HEK293 (cell line): ENCODE results near the gene MCOLN1.

ENCODE experiments used
- CTCF ChIA-PET: fragments of 350-600 bp; formaldehyde crosslinking; extraction: SDS; loops from one replicate; lab custom pipeline; 2021; ENCODE audit warnings: antibody characterized with exemption; lab: Yijun Ruan, JAX
- POLR2A ChIA-PET: fragments of 300-600 bp; formaldehyde crosslinking; extraction: SDS; loops from one replicate; lab custom pipeline; 2020; ENCODE audit warnings: antibody characterized with exemption, inconsistent platforms; lab: Yijun Ruan, JAX
- H3K27ac ChIP-seq: fragments of 200-500 bp; sonication (Bioruptor generic); 2 replicates; pipeline ENCODE4 v1.5.1; 2014; ENCODE audit warnings: low read depth, low read length, control low read depth, inconsistent platforms; ENCODE audit errors: extremely low read depth
- H3K36me3 ChIP-seq, 2 experiments: fragments of 200-500 bp in 1 of 2; sonication (Bioruptor generic) in 1 of 2; 1 replicate in 1 of 2; 2 replicates in 1 of 2; pipeline ENCODE4 v1.5.1; 2014 to 2017; ENCODE audit warnings: inconsistent platforms in 2 of 2, low read length in 2 of 2; ENCODE audit not compliant: control insufficient read depth in 2 of 2, insufficient read depth in 1 of 2
- H3K4me1 ChIP-seq: fragments of 200-500 bp; sonication (Bioruptor generic); 2 replicates; pipeline ENCODE4 v1.5.1; 2014; ENCODE audit warnings: mild to moderate bottlenecking, low read length, inconsistent platforms; ENCODE audit not compliant: control insufficient read depth, insufficient read depth
- H3K4me3 ChIP-seq: 2 replicates; pipeline ENCODE4 v1.5.1; 2011; ENCODE audit warnings: low read depth, mild to moderate bottlenecking, control low read depth, low read length, moderate library complexity
- H3K9me3 ChIP-seq: fragments of 200-500 bp; sonication (Bioruptor generic); 2 replicates; pipeline ENCODE4 v1.5.1; 2014; ENCODE audit warnings: low read depth, low read length, inconsistent platforms; ENCODE audit not compliant: control insufficient read depth, insufficient read depth
- KLF1 ChIP-seq: fragments of 450-650 bp; formaldehyde crosslinking; IDR thresholded peaks from 2 replicates; pipeline ENCODE4 v1.5.1; 2016; ENCODE audit warnings: missing biosample characterization, missing genetic modification characterization
- KLF7 ChIP-seq: fragments of 450-650 bp; formaldehyde crosslinking; IDR thresholded peaks from 2 replicates; pipeline ENCODE4 v1.5.1; 2016; ENCODE audit warnings: missing biosample characterization, missing genetic modification characterization, borderline replicate concordance
- KLF8 ChIP-seq: fragments of 450-650 bp; formaldehyde crosslinking; IDR thresholded peaks from 2 replicates; pipeline ENCODE4 v1.5.1; 2016; ENCODE audit warnings: missing biosample characterization, missing genetic modification characterization
- MEIS1 ChIP-seq: sonication (generic); formaldehyde crosslinking; IDR thresholded peaks from 2 replicates; pipeline ENCODE4 v1.8.1; 2022; ENCODE audit warnings: missing genetic modification reagents, mild to moderate bottlenecking, borderline replicate concordance
- OSR2 ChIP-seq: fragments of 450-650 bp; formaldehyde crosslinking; IDR thresholded peaks from 2 replicates; pipeline ENCODE4 v1.5.1; 2016; ENCODE audit warnings: missing biosample characterization, missing genetic modification characterization
- PATZ1 ChIP-seq: fragments of 450-650 bp; formaldehyde crosslinking; IDR thresholded peaks from 2 replicates; pipeline ENCODE4 v1.5.1; 2016; ENCODE audit warnings: missing biosample characterization, missing genetic modification characterization
- PRDM6 ChIP-seq: fragments of 450-650 bp; formaldehyde crosslinking; IDR thresholded peaks from 2 replicates; pipeline ENCODE4 v1.5.1; 2017; ENCODE audit warnings: missing biosample characterization, missing genetic modification characterization
- SCRT1 ChIP-seq: fragments of 450-650 bp; formaldehyde crosslinking; IDR thresholded peaks from 2 replicates; pipeline ENCODE4 v1.5.1; 2016; ENCODE audit warnings: missing biosample characterization, missing genetic modification characterization, borderline replicate concordance
- ZFHX2 ChIP-seq: fragments of 450-650 bp; formaldehyde crosslinking; conservative IDR thresholded peaks from 2 replicates; pipeline ENCODE4 v1.5.1; 2016; ENCODE audit warnings: missing biosample characterization, missing genetic modification characterization
- ZNF114 ChIP-seq: fragments of 450-650 bp; formaldehyde crosslinking; IDR thresholded peaks from 2 replicates; pipeline ENCODE4 v1.5.0; 2017; ENCODE audit warnings: missing biosample characterization, missing genetic modification characterization
- ZNF202 ChIP-seq: fragments of 450-650 bp; formaldehyde crosslinking; IDR thresholded peaks from 2 replicates; pipeline ENCODE4 v1.5.1; 2016; ENCODE audit warnings: missing biosample characterization, missing genetic modification characterization, borderline replicate concordance
- ZNF214 ChIP-seq: fragments of 450-650 bp; formaldehyde crosslinking; IDR thresholded peaks from 2 replicates; pipeline ENCODE4 v1.5.1; 2017; ENCODE audit warnings: missing biosample characterization, mild to moderate bottlenecking, missing genetic modification characterization, borderline replicate concordance
- ZNF248 ChIP-seq: fragments of 450-650 bp; formaldehyde crosslinking; IDR thresholded peaks from 2 replicates; pipeline ENCODE4 v1.5.1; 2017; ENCODE audit warnings: missing biosample characterization, missing genetic modification characterization
- ZNF362 ChIP-seq: fragments of 450-650 bp; formaldehyde crosslinking; IDR thresholded peaks from 2 replicates; pipeline ENCODE4 v1.5.1; 2016; ENCODE audit warnings: missing biosample characterization, missing genetic modification characterization
- ZNF37A ChIP-seq: fragments of 450-650 bp; IDR thresholded peaks from 2 replicates; pipeline ENCODE4 v1.5.1; 2018; ENCODE audit warnings: missing biosample characterization, missing genetic modification characterization
- ZNF433 ChIP-seq: fragments of 450-650 bp; formaldehyde crosslinking; IDR thresholded peaks from 2 replicates; pipeline ENCODE4 v1.5.1; 2016; ENCODE audit warnings: missing biosample characterization, missing genetic modification characterization, low read depth
- ZNF530 ChIP-seq: fragments of 450-650 bp; formaldehyde crosslinking; IDR thresholded peaks from 2 replicates; pipeline ENCODE4 v1.5.1; 2016; ENCODE audit warnings: low read depth, missing biosample characterization, missing genetic modification characterization
- ZNF610 ChIP-seq: fragments of 450-650 bp; formaldehyde crosslinking; IDR thresholded peaks from 2 replicates; pipeline ENCODE4 v1.5.1; 2016; ENCODE audit warnings: missing biosample characterization, missing genetic modification characterization, borderline replicate concordance
- ZNF639 ChIP-seq: fragments of 450-650 bp; formaldehyde crosslinking; IDR thresholded peaks from 2 replicates; pipeline ENCODE4 v1.5.1; 2016; ENCODE audit warnings: missing biosample characterization, missing genetic modification characterization
- ZNF654 ChIP-seq: fragments of 450-650 bp; formaldehyde crosslinking; IDR thresholded peaks from 2 replicates; pipeline ENCODE4 v1.5.1; 2016; ENCODE audit warnings: low read depth, missing biosample characterization, missing genetic modification characterization
- ZNF692 ChIP-seq: fragments of 450-650 bp; formaldehyde crosslinking; IDR thresholded peaks from 2 replicates; pipeline ENCODE4 v1.5.1; 2016; ENCODE audit warnings: missing biosample characterization, missing genetic modification characterization
- ZNF701 ChIP-seq: fragments of 450-650 bp; formaldehyde crosslinking; IDR thresholded peaks from 2 replicates; pipeline ENCODE4 v1.5.1; 2016; ENCODE audit warnings: missing biosample characterization, missing genetic modification characterization
- ZNF747 ChIP-seq: fragments of 450-650 bp; formaldehyde crosslinking; IDR thresholded peaks from 2 replicates; pipeline ENCODE4 v1.5.1; 2016; ENCODE audit warnings: missing biosample characterization, missing genetic modification characterization
- ZNF776 ChIP-seq: fragments of 450-650 bp; formaldehyde crosslinking; IDR thresholded peaks from 2 replicates; pipeline ENCODE4 v1.5.0; 2017; ENCODE audit warnings: missing biosample characterization, missing genetic modification characterization, borderline replicate concordance
- ZNF791 ChIP-seq: fragments of 450-650 bp; formaldehyde crosslinking; IDR thresholded peaks from 2 replicates; pipeline ENCODE4 v1.5.1; 2016; ENCODE audit warnings: missing biosample characterization, missing genetic modification characterization
- ZNF830 ChIP-seq: fragments of 450-650 bp; IDR thresholded peaks from 2 replicates; pipeline ENCODE4 v1.5.0; 2018; ENCODE audit warnings: missing biosample characterization, missing genetic modification characterization, low read depth, mild to moderate bottlenecking, moderate library complexity

Gene MCOLN1

GRCh38 chr19:7522072-7522922 lies at the start of gene MCOLN1 (continued):
- TF ChIP-seq ZNF202 = no peak

- Histone ChIP-seq H3K27ac (no peak overlapping the region), H3K9me3 (no peaks in the 10 kb centered on the region), H3K36me3 (peaks cover 0 to 9% of the 10 kb centered on the region in 2 experiments; a peak in 2 of 3 replicates), H3K4me3 (no peak overlapping the region), H3K4me1 (no peaks in the 10 kb centered on the region)
- CTCF ChIA-PET = no interaction called here
- POLR2A ChIA-PET = no interaction called here
- TF ChIP-seq MEIS1 (no peak), ZNF830 (tag by site-specific recombination) (no peak), ZNF610 (tag by site-specific recombination) (no peak), OSR2 (tag by site-specific recombination) (no peak), ZNF530 (tag by site-specific recombination) (no peak), ZNF747 (no peak), ZNF362 (tag by site-specific recombination) (no peak), KLF7 (no peak), KLF1 (tag by site-specific recombination) (no peak), ZNF639 (no peak), ZNF692 (tag by site-specific recombination) (no peak)
Measured at GRCh38 chr19:7475665-7476064, 46.8 kb upstream of the MCOLN1 start.

- no peaks in the 10 kb centered on the region for H3K4me1 ChIP-seq
- TF ChIP-seq ZNF701 (tag by site-specific recombination) (no peak), ZNF791 (no peak), KLF8 (tag by site-specific recombination) (no peak), ZFHX2 (no peak), ZNF654 (tag by site-specific recombination) (no peak), SCRT1 (tag by site-specific recombination) (no peak), ZNF776 (no peak), ZNF248 (tag by site-specific recombination) (no peak), ZNF214 (tag by site-specific recombination) (no peak), PATZ1 (tag by site-specific recombination) (no peak), ZNF433 (tag by site-specific recombination) (no peak), ZNF37A (no peak), PRDM6 (tag by site-specific recombination) (no peak), ZNF114 (tag by site-specific recombination) (no peak)
- TF ChIP-seq, all 188 proteins: peak for 0
- Histone ChIP-seq H3K4me3 (no peak overlapping the region), H3K36me3 (peaks cover 0 to 4% of the 10 kb centered on the region in 2 experiments; a peak in 2 of 3 replicates), H3K9me3 (no peaks in the 10 kb centered on the region), H3K27ac (no peak overlapping the region)
- ChIA-PET POLR2A (no interaction called here), CTCF (no interaction called here)
Measured at GRCh38 chr19:7476241-7476640, 46.2 kb upstream of the MCOLN1 start.
